Measurements from ENCODE around the gene RERG. TPM values are rescaled to one million over a fixed set of nuclear protein-coding genes. Genes with fewer than 3 reads are reported as not detected.

Gene RERG
- polyA plus RNA-seq, 2 of the 4 experiments (the other 2 are of a cell fraction): 0.48 to 0.79 TPM

GRCh38 chr12:15205341-15206010 lies 15.7 kb downstream of the RERG start:
- WGBS (ENCODE audit: missing lambda C conversion rate): 61% methylated on average over 8 of the region's 8 CpGs
- FAIRE-seq (no peak), ATAC-seq (no peak), DNase-seq (ENCODE audit: low read depth in 1 of 2, low spot score in 1 of 2) (no peak)
- Histone ChIP-seq H3K4me2 (no peak overlapping the region), H3K9me3 (peaks cover 3% of the 10 kb centered on the region; the same call in 1 of the 3 replicates), H3K4me3 (no peak overlapping the region), H3K4me1 (peaks cover 17% of the 10 kb centered on the region), H3K27ac (no peak overlapping the region)
- CTCF ChIA-PET: interaction anchor here (1.5 to 5.1 kb wide), 2 partner anchors 15 to 53 kb away, joined by 4 to 31 read pairs; partner anchors contain the start of gene RERG
- no peak for TF ChIP-seq RCOR1 (IDR thresholded peaks at IDR 0.05; ENCODE audit: low read depth, low read length)
- no peak for TF ChIP-seq SMC3 (IDR thresholded peaks at IDR 0.05)
- POLR2A ChIA-PET: no interaction called here

- POLR2A ChIA-PET: no interaction called here
- Histone ChIP-seq H3K4me2 (no peak overlapping the region), H3K27ac (no peak overlapping the region), H3K4me3 (no peak overlapping the region), H3K4me1 (no peaks in the 10 kb centered on the region), H3K9me3 (peaks cover 3% of the 10 kb centered on the region; the same call in 1 of the 3 replicates)
- TF ChIP-seq ZSCAN20 (CRISPR knock-in tag; IDR thresholded peaks at IDR 0.05): no peak
- TF ChIP-seq HDAC2 (IDR thresholded peaks at IDR 0.05): no peak
- TF ChIP-seq RFX5 (IDR thresholded peaks at IDR 0.05): no peak
- no peak for TF ChIP-seq ZFP36 (IDR thresholded peaks at IDR 0.05; ENCODE audit: borderline replicate concordance, partially characterized antibody)
- no peak for TF ChIP-seq REST (IDR thresholded peaks at IDR 0.05)
- no peak for TF ChIP-seq CEBPB (IDR thresholded peaks at IDR 0.05)
- no peak for TF ChIP-seq KDM1A (IDR thresholded peaks at IDR 0.05; ENCODE audit: low read depth)
- no peak for TF ChIP-seq RAD21 (conservative IDR thresholded peaks at IDR 0.05 in 1 of 2, IDR thresholded peaks at IDR 0.05 in 1 of 2)
- TF ChIP-seq SREBF2 (IDR thresholded peaks at IDR 0.05): no peak
- TF ChIP-seq PHF8 (IDR thresholded peaks at IDR 0.05; ENCODE audit: borderline replicate concordance, low read depth): no peak
- ATAC-seq (no peak), FAIRE-seq (no peak), DNase-seq (ENCODE audit: low read depth in 1 of 2, low spot score in 1 of 2) (no peak)
- CTCF ChIA-PET: interaction anchor here (0.6 to 3.9 kb wide), 2 partner anchors 11 to 20 kb away, joined by 4 to 13 read pairs; partner anchors contain the start of gene RERG
Measured at GRCh38 chr12:15201456-15201855, 19.8 kb downstream of the RERG start.

GRCh38 chr12:15201056-15201455 lies 20.2 kb downstream of the RERG start:
- Histone ChIP-seq H3K9me3 (peaks cover 3% of the 10 kb centered on the region; the same call in 1 of the 3 replicates), H3K4me1 (no peaks in the 10 kb centered on the region), H3K27ac (no peak overlapping the region), H3K4me3 (no peak overlapping the region), H3K4me2 (no peak overlapping the region)
- DNase-seq (ENCODE audit: low read depth in 1 of 2, low spot score in 1 of 2): no peak
- WGBS (ENCODE audit: missing lambda C conversion rate): 74% methylated on average over 1 of the region's 1 CpG
- POLR2A ChIA-PET: no interaction called here
- ATAC-seq: no peak
- no peak for FAIRE-seq
- CTCF ChIA-PET: interaction anchor here (2.0 to 3.9 kb wide), 2 partner anchors 21 to 50 kb away, joined by 6 to 13 read pairs; partner anchors contain the start of gene RERG
- TF ChIP-seq USF2 (IDR thresholded peaks at IDR 0.05) (no peak), PHF8 (IDR thresholded peaks at IDR 0.05; ENCODE audit: borderline replicate concordance, low read depth) (no peak), PBX3 (IDR thresholded peaks at IDR 0.05) (no peak), HOXB5 (CRISPR knock-in tag; IDR thresholded peaks at IDR 0.05) (no peak), ATOH8 (CRISPR knock-in tag; IDR thresholded peaks at IDR 0.05; ENCODE audit: low read depth) (no peak), MAZ (IDR thresholded peaks at IDR 0.05; ENCODE audit: borderline replicate concordance, low read depth, low read length) (no peak), E2F6 (IDR thresholded peaks at IDR 0.05; ENCODE audit: borderline replicate concordance, low read depth) (no peak), ZSCAN20 (CRISPR knock-in tag; IDR thresholded peaks at IDR 0.05) (no peak), HEYL (CRISPR knock-in tag; IDR thresholded peaks at IDR 0.05) (no peak), GATA3 (IDR thresholded peaks at IDR 0.05; ENCODE audit: borderline replicate concordance) (no peak), TFCP2L1 (CRISPR knock-in tag; IDR thresholded peaks at IDR 0.05) (no peak), CBX2 (IDR thresholded peaks at IDR 0.05; ENCODE audit: borderline replicate concordance, low read depth) (no peak), CHD4 (IDR thresholded peaks at IDR 0.05; ENCODE audit: borderline replicate concordance) (no peak), CEBPB (IDR thresholded peaks at IDR 0.05) (no peak), NR3C1 (IDR thresholded peaks at IDR 0.05) (no peak)

Measured in A549 (cell line).